Tibial artery (tissue), 4 donors: ENCODE results near the gene C2orf74.
A peak's percentile ranks its signal among the peaks of the same experiment; 100 is the strongest.
"Not testable (repeated sequence)": the region's sequence is repeated elsewhere in the genome, so short reads cannot be mapped to it uniquely, and the experiment has no call there.

Source experiments
- DNase-seq, 2 donors: peaks; one replicate each; pipeline ENCODE4 v3.0.0-alpha.2; 2019
- H3K27ac ChIP-seq, 2 donors: fragments of 200-600 bp; sonication (generic) in 1 of 2; 1 replicate in 1 of 2; 2 replicates in 1 of 2; pipeline ENCODE4 v1.5.1; 2018 to 2019; ENCODE audit warnings: mild to moderate bottlenecking in 1 of 2
- H3K27me3 ChIP-seq, 2 donors: fragments of 200-600 bp; sonication (generic) in 1 of 2; one replicate each; pipeline versions ENCODE4 v1.5.1 to v1.6.0; 2016 to 2019
- H3K36me3 ChIP-seq, 3 donors: fragments of 200-600 bp; sonication (generic) in 2 of 3; one replicate each; pipeline ENCODE4 v1.5.1; 2016 to 2019; ENCODE audit warnings: mild to moderate bottlenecking in 2 of 3
- H3K4me1 ChIP-seq, 4 donors: fragments of 200-600 bp; sonication (generic) in 2 of 4; 1 replicate in 3 of 4; 2 replicates in 1 of 4; pipeline ENCODE4 v1.5.1; 2016 to 2019
- H3K4me3 ChIP-seq, 2 donors: fragments of 200-600 bp; sonication (generic) in 1 of 2; 1 replicate in 1 of 2; 2 replicates in 1 of 2; pipeline ENCODE4 v1.5.1; 2018 to 2019; ENCODE audit warnings: mild to moderate bottlenecking in 2 of 2
- H3K9me3 ChIP-seq, 3 donors: fragments of 200-600 bp; sonication (generic) in 1 of 3; one replicate each; pipeline ENCODE4 v1.5.1; 2016 to 2019
- intact Hi-C: fragments of 100-400 bp; cut with DNase I; formaldehyde crosslinking; loops from one replicate; pipeline ENCODE4 v1.15.0; 2023; ENCODE audit warnings: low total_unique reads
- TF ChIP-seq, protein P1 (sequence below), 2 experiments: fragments of 200-600 bp in 1 of 2; fragments of 450-650 bp in 1 of 2; IDR thresholded peaks; one replicate each; pipeline ENCODE4 v1.5.1; 2017 to 2019; ENCODE audit warnings: antibody characterized with exemption in 2 of 2, mild to moderate bottlenecking in 1 of 2, moderate library complexity in 1 of 2

Gene C2orf74

DNA sequence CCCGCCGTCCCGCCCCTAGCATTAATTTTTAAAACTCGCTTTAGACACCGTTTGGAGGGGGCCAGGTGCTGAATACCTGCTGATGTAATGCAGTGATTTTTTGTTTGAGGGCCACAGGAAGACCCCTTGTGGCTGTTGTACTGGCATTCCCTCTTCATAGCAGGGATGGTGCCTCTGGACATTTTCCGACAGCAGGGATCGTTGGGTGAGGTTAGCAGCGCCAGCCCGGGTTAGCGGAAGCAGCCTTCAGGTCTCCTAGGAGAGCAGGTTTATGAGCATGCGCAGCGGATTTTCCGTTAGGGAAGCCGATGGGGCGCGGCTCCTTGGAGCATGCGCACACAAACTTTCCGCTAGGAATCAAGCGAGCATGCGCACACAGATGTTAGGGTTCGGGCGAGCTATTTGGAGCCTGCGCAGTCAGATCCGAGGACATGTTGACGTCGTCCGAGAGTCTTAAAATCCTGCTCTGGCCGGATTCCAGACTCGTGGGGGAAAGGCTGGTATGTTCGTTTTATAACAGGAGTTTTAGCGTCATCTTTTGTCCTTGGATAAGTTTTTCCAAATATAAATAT is 17.2 kb upstream of the C2orf74 start:
- Histone ChIP-seq H3K27ac (peak overlapping the region; percentile 71 to 73), H3K27me3 (no peaks in the 10 kb centered on the region), H3K4me3 (peak overlapping the region; percentile 55 to 61), H3K4me1 (peaks cover 0 to 10% (median 3%) of the 10 kb centered on the region in 4 donors), H3K9me3 (no peaks in the 10 kb centered on the region), H3K36me3 (peaks cover 13 to 17% (median 14%) of the 10 kb centered on the region in 3 donors)
- intact Hi-C loops, result no loop called here
- TF ChIP-seq, protein P1, sequence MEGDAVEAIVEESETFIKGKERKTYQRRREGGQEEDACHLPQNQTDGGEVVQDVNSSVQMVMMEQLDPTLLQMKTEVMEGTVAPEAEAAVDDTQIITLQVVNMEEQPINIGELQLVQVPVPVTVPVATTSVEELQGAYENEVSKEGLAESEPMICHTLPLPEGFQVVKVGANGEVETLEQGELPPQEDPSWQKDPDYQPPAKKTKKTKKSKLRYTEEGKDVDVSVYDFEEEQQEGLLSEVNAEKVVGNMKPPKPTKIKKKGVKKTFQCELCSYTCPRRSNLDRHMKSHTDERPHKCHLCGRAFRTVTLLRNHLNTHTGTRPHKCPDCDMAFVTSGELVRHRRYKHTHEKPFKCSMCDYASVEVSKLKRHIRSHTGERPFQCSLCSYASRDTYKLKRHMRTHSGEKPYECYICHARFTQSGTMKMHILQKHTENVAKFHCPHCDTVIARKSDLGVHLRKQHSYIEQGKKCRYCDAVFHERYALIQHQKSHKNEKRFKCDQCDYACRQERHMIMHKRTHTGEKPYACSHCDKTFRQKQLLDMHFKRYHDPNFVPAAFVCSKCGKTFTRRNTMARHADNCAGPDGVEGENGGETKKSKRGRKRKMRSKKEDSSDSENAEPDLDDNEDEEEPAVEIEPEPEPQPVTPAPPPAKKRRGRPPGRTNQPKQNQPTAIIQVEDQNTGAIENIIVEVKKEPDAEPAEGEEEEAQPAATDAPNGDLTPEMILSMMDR (IDR thresholded peaks at IDR 0.05), result peak in 1 of 2 experiments; percentile 15
- peak; percentile 95 to 98 for DNase-seq

DNA sequence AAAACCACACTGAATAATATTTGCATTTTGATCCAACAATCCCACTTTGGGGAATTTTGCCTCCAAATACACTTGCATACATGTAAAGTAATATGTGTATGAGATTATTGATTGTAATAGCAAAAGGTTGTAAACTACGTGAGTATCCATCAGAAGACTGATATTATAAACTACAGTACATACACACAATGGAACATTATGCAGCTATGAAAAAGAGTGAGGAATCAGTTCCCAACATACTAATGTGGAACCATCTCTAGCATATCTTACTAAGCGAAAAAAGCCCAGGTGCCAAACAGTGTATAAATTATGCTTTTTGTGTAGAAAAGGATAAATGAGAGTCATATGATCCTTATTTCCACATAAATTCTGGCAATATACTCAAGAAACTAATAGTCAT is 16.0 kb upstream of the C2orf74 start:
- no peak overlapping the region for H3K4me3 ChIP-seq
- H3K4me1 ChIP-seq, result peaks cover 0 to 10% (median 3%) of the 10 kb centered on the region in 4 donors
- H3K27ac ChIP-seq, result no peak overlapping the region
- DNase-seq, result no peak
- H3K9me3 ChIP-seq, result no peaks in the 10 kb centered on the region
- H3K36me3 ChIP-seq, result peaks cover 13 to 29% (median 25%) of the 10 kb centered on the region in 3 donors
- no peaks in the 10 kb centered on the region for H3K27me3 ChIP-seq
- TF ChIP-seq, protein P1 (IDR thresholded peaks at IDR 0.05), result no peak
- intact Hi-C loops, result no loop called here

DNA sequence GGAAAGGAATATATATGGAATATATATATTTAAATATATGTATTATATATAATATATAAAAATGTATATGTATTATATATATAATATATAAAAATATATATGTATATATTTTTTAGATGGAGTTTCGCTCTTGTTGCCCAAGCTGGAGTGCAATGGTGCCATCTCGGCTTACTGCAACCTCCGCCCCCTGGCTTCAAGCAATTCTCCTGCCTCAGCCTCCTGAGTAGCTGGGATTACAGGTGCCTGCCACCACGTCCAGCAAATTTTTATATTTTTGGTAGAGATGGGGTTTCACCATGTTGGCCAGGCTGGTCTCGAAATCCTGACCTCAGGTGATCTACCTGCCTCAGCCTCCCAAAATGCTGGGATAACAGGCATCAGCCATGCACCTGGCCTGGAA is 13.9 kb upstream of the C2orf74 start:
- DNase-seq, intact Hi-C loops, H3K27me3 ChIP-seq, H3K27ac ChIP-seq, H3K4me1 ChIP-seq, H3K9me3 ChIP-seq, H3K4me3 ChIP-seq: not testable (repeated sequence)
- peaks cover 13 to 34% (median 29%) of the 10 kb centered on the region in 3 donors for H3K36me3 ChIP-seq

DNA sequence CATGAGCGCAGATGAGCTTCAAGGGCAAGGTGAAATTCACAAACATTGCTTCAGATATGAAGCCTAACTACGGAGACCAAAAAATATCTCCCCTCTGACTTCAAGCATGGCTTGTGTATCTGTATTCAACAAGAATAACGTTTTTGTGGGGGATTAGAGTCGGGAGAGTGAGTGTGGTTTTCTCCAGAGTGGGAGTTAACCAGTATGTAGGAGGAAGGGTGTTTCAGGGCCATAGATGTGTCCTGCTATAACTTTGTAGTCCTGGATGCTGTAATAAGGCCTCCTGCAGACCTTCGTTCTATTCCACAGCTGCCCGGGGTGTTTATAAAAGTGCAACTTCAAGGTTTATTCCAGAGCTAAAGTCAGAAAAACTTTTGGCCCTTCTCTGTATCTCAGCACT is 12.9 kb upstream of the C2orf74 start:
- intact Hi-C loops, result no loop called here
- TF ChIP-seq, protein P1 (IDR thresholded peaks at IDR 0.05), result no peak
- Histone ChIP-seq H3K27me3 (no peaks in the 10 kb centered on the region), H3K36me3 (peaks cover 13 to 34% (median 29%) of the 10 kb centered on the region in 3 donors), H3K4me1 (peaks cover 0 to 10% (median 3%) of the 10 kb centered on the region in 4 donors), H3K4me3 (no peak overlapping the region), H3K27ac (no peak overlapping the region), H3K9me3 (no peaks in the 10 kb centered on the region)
- DNase-seq, result no peak

DNA sequence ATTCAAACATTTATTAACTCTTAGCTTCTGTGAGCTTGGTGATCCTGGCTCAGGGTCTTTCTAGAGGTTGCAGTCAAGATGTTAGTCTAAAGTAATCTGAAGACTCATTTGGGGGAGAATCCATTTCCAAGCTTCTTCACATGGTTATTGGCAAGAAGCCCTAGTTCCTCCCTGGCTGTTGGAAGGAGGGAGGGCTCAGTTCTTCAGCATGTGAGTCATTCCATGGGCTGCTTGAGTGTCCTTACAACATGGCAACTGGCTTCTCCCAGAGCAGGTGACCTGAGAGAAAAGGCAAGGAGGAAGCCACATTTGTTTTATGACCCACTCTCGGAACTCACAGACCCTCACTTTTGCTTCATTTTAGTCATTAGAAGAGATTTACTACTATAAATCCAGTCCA is 10.6 kb upstream of the C2orf74 start:
- Histone ChIP-seq H3K4me1 (no peaks in the 10 kb centered on the region), H3K36me3 (peaks cover 13 to 34% (median 29%) of the 10 kb centered on the region in 3 donors), H3K27ac (no peak overlapping the region), H3K9me3 (no peaks in the 10 kb centered on the region), H3K4me3 (no peak overlapping the region), H3K27me3 (no peaks in the 10 kb centered on the region)
- intact Hi-C loops, result no loop called here
- TF ChIP-seq, protein P1 (IDR thresholded peaks at IDR 0.05), result no peak
- no peak for DNase-seq

DNA sequence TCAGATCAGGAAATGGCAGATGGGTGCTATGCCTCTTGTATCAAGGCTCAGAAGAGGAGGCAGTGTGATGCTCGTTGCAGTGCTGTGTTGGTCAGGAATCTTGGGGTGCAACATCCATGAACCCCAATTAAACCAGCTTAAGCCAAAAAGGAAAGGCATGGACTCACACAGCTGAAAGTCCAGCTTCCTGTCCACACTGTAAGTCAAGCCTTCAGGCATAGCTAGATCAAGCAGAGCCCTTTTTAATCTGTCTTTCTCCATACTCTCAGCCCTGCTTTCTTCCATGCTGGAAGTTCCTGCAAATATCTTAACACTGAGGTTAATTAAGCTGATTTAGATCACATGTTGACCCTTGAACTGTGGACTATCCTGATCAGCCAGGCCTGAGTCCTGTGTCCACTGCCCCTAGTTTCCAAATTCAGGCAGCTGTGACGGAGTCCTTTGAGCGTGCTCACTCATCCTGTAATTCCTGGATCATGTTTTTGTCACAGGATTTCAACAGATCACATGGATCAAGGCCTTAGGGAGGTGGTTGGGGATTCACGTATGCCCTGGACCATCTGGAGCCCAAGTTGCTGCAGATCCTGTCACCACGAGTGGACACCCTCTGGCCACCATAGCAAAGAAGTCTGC is 4.5 kb upstream of the C2orf74 start:
- intact Hi-C loops, result no loop called here

More for the DNA sequence above, 4.5 kb upstream of the C2orf74 start:
- Histone ChIP-seq H3K36me3 (peaks cover 14 to 35% (median 35%) of the 10 kb centered on the region in 3 donors), H3K27ac (no peak overlapping the region), H3K4me3 (no peak overlapping the region), H3K27me3 (no peaks in the 10 kb centered on the region), H3K9me3 (no peaks in the 10 kb centered on the region), H3K4me1 (no peaks in the 10 kb centered on the region)
- no peak for DNase-seq
- TF ChIP-seq, protein P1 (IDR thresholded peaks at IDR 0.05), result no peak
